SK-N-SH (cell line): ENCODE measurements around the gene SYNPO2. TPM values are rescaled to one million over a fixed set of nuclear protein-coding genes. Genes with fewer than 3 reads are reported as not detected.

Experiments used
- CTCF ChIA-PET: fragments of 300-600, 350-600 bp; formaldehyde crosslinking; extraction: SDS; loops from one replicate; lab custom pipeline; 2021; lab: Yijun Ruan, JAX
- POLR2A ChIA-PET: fragments of 350-600 bp; sonication (Branson Sonifier 250); formaldehyde crosslinking; extraction: SDS; loops from one replicate; lab custom pipeline; 2020; ENCODE audit warnings: antibody characterized with exemption, inconsistent platforms; lab: Yijun Ruan, JAX
- DNase-seq: peaks from one replicate; pipeline ENCODE4 v3.0.0; 2012
- H2AFZ ChIP-seq: fragments of 200-600 bp; sonication (generic); 2 replicates; pipeline ENCODE4 v1.8.1; 2016; ENCODE audit warnings: antibody characterized with exemption, mild to moderate bottlenecking, low read depth
- H3F3A ChIP-seq: fragments of 200-600 bp; sonication (generic); replicated peaks from 2 replicates; pipeline ENCODE3; 2016; ENCODE audit warnings: antibody characterized with exemption, mild to moderate bottlenecking; ENCODE audit not compliant: insufficient read depth
- H3K27ac ChIP-seq, 2 experiments: fragments of 200-500 bp in 1 of 2; fragments of 200-600 bp in 1 of 2; sonication (Bioruptor generic) in 1 of 2; sonication (generic), shearing (Covaris generic) in 1 of 2; 2 replicates each; pipeline versions ENCODE4 v1.5.1 to v1.6.1; 2014 to 2016; ENCODE audit warnings: low read depth in 2 of 2, inconsistent platforms in 1 of 2, low read length in 1 of 2, mild to moderate bottlenecking in 1 of 2, mixed read lengths in 1 of 2
- H3K27me3 ChIP-seq: fragments of 200-600 bp; sonication (generic), shearing (Covaris generic); 2 replicates; pipeline ENCODE4 v1.6.1; 2016; ENCODE audit warnings: mixed run types; ENCODE audit not compliant: insufficient read depth
- H3K36me3 ChIP-seq, 2 experiments: fragments of 200-500 bp in 1 of 2; fragments of 200-600 bp in 1 of 2; sonication (Bioruptor generic) in 1 of 2; sonication (generic) in 1 of 2; replicated peaks in 1 of 2; 2 replicates each; pipeline versions ENCODE3 to v1.5.1; 2014 to 2016; ENCODE audit warnings: low read length in 1 of 2, mild to moderate bottlenecking in 1 of 2; ENCODE audit not compliant: insufficient read depth in 2 of 2, control insufficient read depth in 1 of 2
- H3K4me1 ChIP-seq, 2 experiments: fragments of 200-500 bp in 1 of 2; fragments of 200-600 bp in 1 of 2; sonication (Bioruptor generic) in 1 of 2; sonication (generic), shearing (Covaris generic) in 1 of 2; 2 replicates each; pipeline versions ENCODE4 v1.5.1 to v1.6.1; 2014 to 2016; ENCODE audit warnings: low read depth in 1 of 2, low read length in 1 of 2, mixed run types in 1 of 2; ENCODE audit not compliant: insufficient read depth in 2 of 2, control insufficient read depth in 1 of 2
- H3K4me2 ChIP-seq: fragments of 200-600 bp; sonication (generic), shearing (Covaris generic); 2 replicates; pipeline ENCODE4 v1.6.1; 2017; ENCODE audit warnings: mixed run types
- H3K4me3 ChIP-seq, 2 experiments: fragments of 200-500 bp in 1 of 2; fragments of 200-600 bp in 1 of 2; sonication (Bioruptor generic) in 1 of 2; sonication (generic), shearing (Covaris generic) in 1 of 2; 2 replicates each; pipeline versions ENCODE4 v1.5.1 to v1.8.1; 2014 to 2016; ENCODE audit warnings: low read depth in 2 of 2, inconsistent platforms in 1 of 2, low read length in 1 of 2, mild to moderate bottlenecking in 1 of 2, mixed read lengths in 1 of 2, moderate library complexity in 1 of 2
- H3K79me2 ChIP-seq: fragments of 200-600 bp; sonication (generic); 2 replicates; pipeline ENCODE4 v1.8.1; 2017; ENCODE audit warnings: mild to moderate bottlenecking; ENCODE audit not compliant: insufficient read depth
- H3K9ac ChIP-seq: fragments of 200-600 bp; sonication (generic); 2 replicates; pipeline ENCODE4 v1.6.1; 2017; ENCODE audit warnings: mixed run types
- H3K9me2 ChIP-seq: fragments of 200-600 bp; sonication (generic); 2 replicates; pipeline ENCODE4 v1.6.1; 2017; ENCODE audit warnings: mixed run types
- H3K9me3 ChIP-seq: fragments of 200-600 bp; sonication (generic); 2 replicates; pipeline ENCODE4 v1.6.1; 2017; ENCODE audit warnings: mixed run types, mild to moderate bottlenecking, moderate library complexity
- H4K20me1 ChIP-seq: fragments of 200-600 bp; sonication (generic); 2 replicates; pipeline ENCODE4 v1.6.1; 2017; ENCODE audit warnings: mild to moderate bottlenecking, mixed run types; ENCODE audit not compliant: insufficient read depth
- CTCF ChIP-seq: fragments of 200-600 bp; sonication (generic); IDR thresholded peaks from 2 replicates; pipeline ENCODE4 v1.6.1; 2017; ENCODE audit warnings: antibody characterized with exemption, mild to moderate bottlenecking, moderate library complexity
- ELF1 ChIP-seq: IDR thresholded peaks from 2 replicates; pipeline ENCODE4 v1.4.0; 2012
- FOXJ3 ChIP-seq: sonication (generic); formaldehyde crosslinking; IDR thresholded peaks from 2 replicates; pipeline ENCODE4 v1.5.1; 2020; ENCODE audit warnings: mild to moderate bottlenecking, missing genetic modification reagents
- GABPA ChIP-seq: IDR thresholded peaks from 2 replicates; pipeline ENCODE4 v1.4.0; 2012; ENCODE audit warnings: low read depth, mild to moderate bottlenecking
- NRF1 ChIP-seq: IDR thresholded peaks from 2 replicates; pipeline ENCODE4 v1.6.1; 2012; ENCODE audit warnings: low read depth, mild to moderate bottlenecking, low read length
- POLR2AphosphoS5 ChIP-seq: IDR thresholded peaks from 2 replicates; pipeline ENCODE4 v1.6.1; 2012; ENCODE audit warnings: low read depth, low read length
- RAD21 ChIP-seq: IDR thresholded peaks from 2 replicates; pipeline ENCODE4 v1.6.1; 2012; ENCODE audit warnings: mild to moderate bottlenecking, low read length
- REST ChIP-seq: IDR thresholded peaks from 2 replicates; pipeline ENCODE4 v1.6.1; 2012; ENCODE audit warnings: mild to moderate bottlenecking, low read depth, low read length, moderate library complexity
- RFX5 ChIP-seq: IDR thresholded peaks from 2 replicates; pipeline ENCODE4 v1.6.1; 2012; ENCODE audit warnings: mild to moderate bottlenecking, improper control_type of control experiment, low read length
- RXRA ChIP-seq: IDR thresholded peaks from 2 replicates; pipeline ENCODE4 v1.4.0; 2012; ENCODE audit warnings: low read depth, mild to moderate bottlenecking, borderline replicate concordance
- SIN3A ChIP-seq: IDR thresholded peaks from 2 replicates; pipeline ENCODE4 v1.6.1; 2012; ENCODE audit warnings: low read depth, mild to moderate bottlenecking, low read length, moderate library complexity, borderline replicate concordance
- SMC3 ChIP-seq: IDR thresholded peaks from 2 replicates; pipeline ENCODE4 v1.6.1; 2012; ENCODE audit warnings: low read depth, low read length, improper control_type of control experiment
- TAF1 ChIP-seq: IDR thresholded peaks from 2 replicates; pipeline ENCODE4 v1.6.1; 2012; ENCODE audit warnings: low read depth, mild to moderate bottlenecking, low read length, moderate library complexity, borderline replicate concordance
- TCF12 ChIP-seq: IDR thresholded peaks from 2 replicates; pipeline ENCODE4 v1.4.0; 2012
- TEAD4 ChIP-seq: IDR thresholded peaks from 2 replicates; pipeline ENCODE4 v1.4.0; 2012; ENCODE audit warnings: mild to moderate bottlenecking, borderline replicate concordance; ENCODE audit not compliant: insufficient read depth
- USF2 ChIP-seq: fragments of 150-350 bp; IDR thresholded peaks from 2 replicates; pipeline ENCODE4 v1.6.1; 2017; ENCODE audit warnings: antibody characterized with exemption, low read length, low read depth, borderline replicate concordance
- YY1 ChIP-seq: IDR thresholded peaks from 2 replicates; pipeline ENCODE4 v1.4.0; 2012; ENCODE audit warnings: low read depth, mild to moderate bottlenecking
- ZBTB33 ChIP-seq: IDR thresholded peaks from 2 replicates; pipeline ENCODE4 v1.4.0; 2012; ENCODE audit warnings: low read depth, borderline replicate concordance
- WGBS: methylation state at CpG from one replicate; pipeline ENCODE4 v1.1.6; 2017; ENCODE audit warnings: low lambda C conversion rate; 5-methylcytosine and 5-hydroxymethylcytosine counted together
- polyA plus RNA-seq, 3 experiments: library from polyadenylated mRNA; depleted of rRNA; stranded (reverse); fragments of >200 nt; gene quantifications; 2 replicates each; pipeline ENCODE4 v1.2.3, GENCODE V29; 2012

The SYNPO2 gene
- polyA plus RNA-seq, 1 of the 3 experiments (the other 2 are of a cell fraction): 7.2 TPM

- Histone ChIP-seq H3K4me1 (0 out of 4 replicates have a peak, but pooled peaks cover 0 to 4% of the 10 kb centered on the region in 2 experiments), H3F3A (no peaks in the 10 kb centered on the region), H3K9me2 (no peaks in the 10 kb centered on the region), H3K79me2 (no peaks in the 10 kb centered on the region), H3K27ac (no peak overlapping the region), H3K9ac (no peak overlapping the region), H4K20me1 (no peaks in the 10 kb centered on the region), H2AFZ (no peak overlapping the region), H3K36me3 (no peaks in the 10 kb centered on the region), H3K4me3 (no peak overlapping the region), H3K9me3 (no peaks in the 10 kb centered on the region), H3K27me3 (no peaks in the 10 kb centered on the region), H3K4me2 (no peak overlapping the region)
- CTCF ChIA-PET: interaction anchor here (0.8 kb wide), 1 partner anchor 10 kb away, joined by 4 read pairs; no protein-coding TSS in a partner anchor
- no peak for TF ChIP-seq ZBTB33
- no peak for TF ChIP-seq NRF1
- TF ChIP-seq SMC3: no peak
- no peak for TF ChIP-seq YY1
- TF ChIP-seq TAF1: no peak
- TF ChIP-seq USF2: no peak
- TF ChIP-seq ELF1: no peak
- TF ChIP-seq GABPA: no peak
- no peak for TF ChIP-seq POLR2AphosphoS5
- TF ChIP-seq RXRA: no peak
- POLR2A ChIA-PET: no interaction called here
- DNase-seq: no peak
- WGBS: 80% methylated on average over 5 of the region's 5 CpGs
These were observed 204.6 kb downstream of the SYNPO2 start for GRCh38 chr4:119093042-119093827.

GRCh38 chr4:119097282-119097900, 208.7 kb downstream of the SYNPO2 start:
- WGBS: 98% methylated on average over 2 of the region's 2 CpGs
- Histone ChIP-seq H3K79me2 (no peaks in the 10 kb centered on the region), H3K9me3 (no peaks in the 10 kb centered on the region), H3K27me3 (no peaks in the 10 kb centered on the region), H3K27ac (no peak overlapping the region), H3K4me1 (peaks cover 4 to 6% of the 10 kb centered on the region in 2 experiments; a peak in 2 of 4 replicates), H2AFZ (no peak overlapping the region), H3K4me3 (no peak overlapping the region), H3K4me2 (no peak overlapping the region), H3K9ac (no peak overlapping the region), H4K20me1 (no peaks in the 10 kb centered on the region), H3K36me3 (no peaks in the 10 kb centered on the region), H3F3A (peaks cover 11% of the 10 kb centered on the region), H3K9me2 (no peaks in the 10 kb centered on the region)
- no peak for DNase-seq
- ChIA-PET POLR2A (no interaction called here), CTCF (no interaction called here)
- TF ChIP-seq TCF12: no peak
- TF ChIP-seq FOXJ3: no peak
- no peak for TF ChIP-seq YY1
- TF ChIP-seq RFX5: no peak
- no peak for TF ChIP-seq SIN3A
- no peak for TF ChIP-seq TAF1
- no peak for TF ChIP-seq TEAD4
- no peak for TF ChIP-seq CTCF
- TF ChIP-seq REST: no peak
- TF ChIP-seq RAD21: no peak
